CD4-positive, alpha-beta T cell treated with Interleukin-4 for 1 hour (primary cell): ENCODE measurements around the gene BSPRY.

Source experiments
- DNase-seq, 2 donors: peaks; one replicate each; pipeline ENCODE4 v3.0.0-alpha.2; 2020 to 2022

Gene BSPRY

DNA sequence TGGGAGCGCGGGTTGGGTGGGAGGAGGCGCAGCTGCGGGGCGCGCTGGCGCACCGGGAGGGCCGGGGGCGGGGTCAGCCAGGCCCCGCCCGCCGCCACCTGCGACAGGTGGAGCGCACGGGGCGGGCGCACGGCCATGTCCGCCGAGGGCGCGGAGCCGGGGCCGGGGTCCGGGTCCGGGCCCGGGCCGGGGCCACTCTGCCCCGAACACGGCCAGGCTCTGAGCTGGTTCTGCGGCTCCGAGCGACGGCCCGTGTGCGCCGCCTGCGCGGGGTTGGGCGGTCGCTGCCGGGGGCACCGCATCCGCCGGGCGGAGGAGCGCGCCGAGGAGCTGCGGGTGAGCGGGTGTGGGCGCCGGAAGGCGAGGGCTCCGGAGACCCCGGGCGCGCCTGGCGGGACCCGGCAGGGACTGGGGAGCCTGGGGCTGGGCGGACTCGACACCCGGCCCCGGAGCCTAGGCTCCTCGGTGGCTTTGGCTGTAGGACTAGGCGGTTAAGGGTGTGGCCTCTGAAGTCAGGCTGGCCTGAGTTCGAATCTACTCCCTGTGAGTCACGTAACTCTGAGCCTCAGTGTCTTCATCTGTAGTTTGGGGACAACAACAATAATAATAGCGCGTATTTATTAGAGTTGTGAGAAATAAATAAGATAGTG is at the start of gene BSPRY:
TSS of gene BSPRY (plus strand) at position 97 of the 650 bp plus-strand sequence. CDS start at position 136, 39 bp downstream.
- peak; percentile 20 to 39 for DNase-seq

DNA sequence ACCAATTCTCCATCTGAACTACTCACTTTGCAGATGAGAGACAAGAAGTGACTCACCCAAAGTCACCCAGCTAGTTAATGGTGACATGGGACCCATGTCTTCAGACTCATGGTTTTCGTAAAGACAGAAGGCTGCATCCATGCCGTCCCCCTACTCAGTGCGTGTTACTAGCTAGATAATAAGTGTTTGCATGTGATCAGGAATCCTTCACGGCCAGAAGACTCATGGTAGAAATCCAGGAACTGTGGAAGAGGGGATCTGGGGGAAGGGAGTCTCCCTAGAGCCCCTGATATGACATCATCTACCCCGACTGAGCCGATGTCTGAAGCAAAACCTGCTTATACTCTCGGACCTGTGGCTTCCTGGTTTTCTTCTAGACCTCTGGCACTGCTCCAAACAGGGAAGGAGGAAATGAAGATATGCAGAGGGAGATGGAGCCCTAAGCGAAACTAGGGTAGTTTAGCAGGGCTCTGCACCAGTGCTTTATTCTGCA is 49.5 kb upstream of the BSPRY start:
- peak in 1 of 2 donors; percentile 17 for DNase-seq

DNA sequence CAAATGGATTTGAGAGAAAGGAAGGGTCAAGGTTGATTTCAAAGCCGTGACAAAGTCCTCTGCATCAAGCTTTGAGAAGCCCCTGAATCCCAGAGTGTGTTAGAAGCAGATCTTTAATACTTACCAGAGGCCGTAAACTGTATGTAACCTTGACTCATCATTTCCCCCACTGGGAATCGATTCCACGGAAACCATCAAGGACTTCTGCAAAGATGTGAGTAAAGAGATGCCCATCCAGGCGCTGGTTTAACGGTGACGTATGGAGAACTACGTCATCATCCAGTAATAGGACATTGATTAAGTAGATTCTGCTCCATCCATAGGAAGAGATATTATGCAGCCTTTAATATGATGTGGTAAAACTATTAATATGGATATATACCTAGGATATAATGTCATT is 47.8 kb upstream of the BSPRY start:
- no peak for DNase-seq

DNA sequence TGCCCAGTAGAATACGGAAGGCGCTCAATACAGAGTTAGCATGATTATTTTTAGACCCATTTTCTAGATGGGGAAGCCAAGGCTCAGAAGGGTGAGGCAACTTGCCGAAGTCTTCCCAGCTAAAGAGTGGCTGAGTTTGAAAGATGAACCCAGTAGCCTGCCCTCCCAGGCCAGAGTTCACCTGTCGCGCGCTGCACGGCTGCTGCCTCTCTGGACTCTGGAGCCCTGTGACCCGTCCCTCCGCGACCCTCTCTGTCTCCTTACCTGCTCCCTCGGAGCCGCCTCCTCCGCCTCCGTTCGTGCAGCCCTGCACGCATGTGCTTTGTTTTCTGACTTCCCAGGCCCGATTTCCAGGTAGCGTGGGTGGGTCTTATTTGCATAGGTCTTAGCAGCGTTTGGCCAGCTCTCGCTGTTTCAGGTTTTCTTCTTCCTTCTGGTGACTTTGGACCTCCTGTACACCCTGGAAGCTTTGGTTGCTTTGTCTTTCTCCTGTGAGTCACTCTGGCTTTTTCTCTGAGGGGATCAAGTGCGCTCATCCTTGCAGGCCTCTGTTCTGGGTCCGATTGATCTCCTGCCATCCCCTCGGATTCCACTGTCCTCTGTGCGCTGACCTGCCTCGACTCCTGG is 46.4 kb upstream of the BSPRY start, which contains the start of gene RNF183:
TSS of gene RNF183 (minus strand) at position 585 of the 627 bp plus-strand sequence. CDS start 5,192 bp downstream, outside the sequence.
- no peak for DNase-seq

DNA sequence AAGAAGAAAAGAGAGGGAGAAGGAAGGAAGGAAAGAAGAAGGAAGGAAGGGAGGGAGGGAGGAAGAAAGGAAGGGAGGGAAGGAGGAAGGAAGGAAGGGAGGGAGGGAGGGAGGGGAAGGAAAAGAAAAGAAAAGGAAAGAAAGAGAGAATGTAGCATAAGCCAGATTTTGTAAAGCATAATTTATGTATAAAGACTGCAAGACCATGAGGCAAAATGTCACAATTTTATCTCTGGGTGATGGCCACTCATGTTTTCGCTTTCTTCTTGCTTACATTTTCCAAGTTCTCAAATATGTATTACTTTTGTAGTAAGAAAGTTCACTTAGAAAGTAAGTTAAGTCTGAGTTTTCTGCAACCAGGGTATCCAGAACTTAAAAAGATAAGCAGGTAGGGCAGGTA is 42.8 kb upstream of the BSPRY start:
- no peak for DNase-seq

DNA sequence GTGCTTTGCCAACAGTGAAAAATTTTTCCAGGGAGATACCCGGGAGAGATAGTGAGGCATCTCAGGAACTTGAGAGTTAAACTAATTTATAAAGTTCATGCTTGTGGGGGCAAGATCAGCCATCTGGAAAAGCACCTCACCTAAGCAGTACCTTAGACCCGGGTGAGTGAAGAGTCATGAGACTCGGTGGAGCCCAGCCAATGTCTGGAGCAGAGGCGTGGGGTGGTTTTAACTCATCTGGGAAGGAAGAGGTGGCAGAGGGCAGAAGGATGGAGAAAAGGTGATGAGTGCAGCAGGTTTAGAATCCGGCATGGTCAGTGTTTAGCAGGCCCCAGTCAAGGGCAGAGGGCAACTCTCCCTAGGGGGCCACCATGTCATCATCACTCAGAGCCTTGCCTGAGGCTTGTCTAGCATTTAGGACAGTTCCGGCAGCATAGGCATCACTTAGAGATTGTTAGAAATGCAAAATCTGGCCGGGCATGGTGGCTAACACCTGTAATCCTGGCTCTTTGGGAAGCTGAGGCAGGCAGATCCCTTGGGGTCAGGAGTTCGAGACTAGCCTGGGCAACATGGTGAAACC is 41.9 kb upstream of the BSPRY start:
- no peak for DNase-seq

DNA sequence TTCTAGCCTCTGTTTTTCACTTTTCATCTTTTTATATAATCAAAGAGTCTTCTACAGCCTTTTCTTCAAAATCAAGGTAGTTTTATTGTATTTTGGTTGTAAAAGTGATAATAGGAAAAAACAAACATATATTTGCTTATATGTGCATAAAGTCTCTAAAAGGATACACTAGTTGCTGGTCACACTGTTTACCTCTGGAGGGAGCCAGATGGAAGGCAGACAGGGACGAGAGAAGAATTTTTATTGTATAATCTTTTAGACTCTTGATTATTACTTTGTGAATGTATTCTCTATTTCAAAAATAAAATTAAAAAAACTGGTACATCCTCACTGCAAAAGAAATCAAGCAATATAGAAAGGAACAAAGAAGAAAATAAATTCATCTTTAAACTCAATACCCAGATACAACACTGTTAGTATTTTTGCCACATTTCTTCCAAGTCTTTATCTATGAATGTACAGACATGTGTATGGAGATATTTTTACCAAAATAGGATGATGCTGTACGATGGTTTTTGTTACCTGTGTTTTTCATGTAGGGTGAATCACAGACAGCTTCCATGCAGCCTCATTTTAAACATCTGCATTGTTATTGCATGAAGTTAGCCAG is 40.0 kb upstream of the BSPRY start:
- DNase-seq: peak; percentile 36 to 54

DNA sequence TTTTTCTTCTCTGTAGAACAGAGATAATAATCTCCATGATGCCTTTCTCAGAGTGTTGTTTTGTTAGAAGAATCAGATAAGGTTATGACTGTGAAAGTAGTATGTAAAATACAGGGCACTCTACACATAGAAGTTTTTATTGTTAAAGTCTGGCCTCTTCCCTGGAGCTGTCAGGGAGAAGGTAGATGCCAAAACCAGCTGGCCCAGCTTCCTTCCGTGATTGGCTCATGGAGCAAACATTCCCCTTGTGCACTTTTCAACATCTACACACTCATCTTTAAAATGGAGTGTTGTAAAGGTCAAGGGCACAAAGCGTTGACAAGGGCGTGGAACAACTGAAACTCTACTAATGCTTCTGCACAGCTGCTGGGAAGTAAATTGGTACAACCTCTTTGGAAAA is 38.8 kb upstream of the BSPRY start:
- no peak for DNase-seq

DNA sequence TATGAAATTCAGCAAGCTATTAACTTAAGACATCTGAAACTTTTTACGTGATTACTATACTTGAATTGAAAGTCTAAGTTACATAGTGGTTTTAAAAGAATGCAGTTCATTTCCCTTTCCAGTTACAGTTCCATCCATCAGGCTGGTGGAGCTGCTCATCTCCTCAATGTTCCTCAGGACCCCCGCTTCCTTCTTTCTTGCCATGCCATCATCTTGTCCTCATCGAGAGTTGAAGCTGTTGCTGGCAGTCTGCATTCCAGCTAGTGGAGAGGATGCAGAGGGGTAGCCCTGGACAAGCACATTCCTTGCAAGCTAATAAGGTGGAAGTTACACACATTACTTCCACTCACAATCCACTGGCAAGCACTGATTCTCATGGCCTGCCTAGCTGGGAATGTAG is 37.4 kb upstream of the BSPRY start:
- no peak for DNase-seq

DNA sequence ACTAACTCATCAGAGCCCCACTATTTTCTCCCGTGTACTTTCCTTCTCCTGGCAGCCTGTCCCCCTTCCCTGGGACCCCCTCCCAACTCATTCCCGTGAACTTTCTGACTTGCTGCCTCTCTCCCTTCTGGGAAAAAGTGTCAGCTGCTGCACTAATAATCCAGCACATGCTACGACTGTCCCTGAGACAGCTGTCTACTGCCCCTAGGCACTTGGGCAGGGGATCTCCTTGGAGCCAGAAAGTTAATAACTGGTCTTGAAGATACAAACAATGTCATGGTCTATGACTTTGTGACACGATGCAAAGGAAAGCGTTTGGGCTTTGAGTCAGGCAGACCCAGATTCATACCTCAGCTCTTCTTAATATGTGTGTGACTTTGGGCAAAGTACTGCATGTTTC is 36.1 kb upstream of the BSPRY start:
- DNase-seq: no peak

DNA sequence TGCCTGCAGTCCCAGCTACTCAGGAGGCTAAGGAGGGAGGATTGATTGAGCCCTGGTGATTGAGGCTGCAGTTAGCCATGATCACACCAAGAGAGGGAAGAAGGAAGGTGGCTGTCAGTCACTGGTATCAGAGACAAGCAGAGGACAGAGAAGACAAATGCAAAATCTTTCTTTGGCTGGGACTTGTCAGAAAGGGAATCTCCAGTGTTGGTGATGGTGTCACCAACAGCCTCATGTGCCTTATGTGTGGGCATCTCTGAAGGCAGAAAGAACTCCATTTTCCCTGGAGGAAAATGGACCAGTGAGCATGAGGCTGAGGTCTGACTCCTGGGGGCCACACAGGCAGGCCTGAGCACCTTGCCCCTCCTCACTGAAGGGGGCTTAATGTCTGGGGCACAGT is 34.1 kb upstream of the BSPRY start:
- no peak for DNase-seq

DNA sequence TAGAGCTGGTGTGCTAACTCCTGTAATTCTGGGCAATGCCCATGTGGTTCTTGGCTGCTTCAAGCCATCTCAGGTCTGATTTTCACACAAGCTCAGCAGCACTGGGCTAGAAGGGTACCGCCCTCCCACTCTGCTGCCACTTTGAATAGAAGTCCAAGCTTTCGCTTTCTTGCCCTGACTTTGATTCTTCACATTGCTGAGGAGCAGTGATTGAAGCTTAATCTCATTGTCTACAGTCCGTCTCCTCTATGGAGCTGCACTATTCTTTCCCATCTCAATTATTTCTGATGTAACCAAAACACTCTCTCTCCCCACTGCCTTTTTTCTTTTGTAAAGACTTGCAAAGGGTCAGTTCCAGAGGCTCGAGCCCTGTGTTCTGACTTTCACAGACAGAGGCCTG is 33.3 kb upstream of the BSPRY start:
- DNase-seq: no peak

DNA sequence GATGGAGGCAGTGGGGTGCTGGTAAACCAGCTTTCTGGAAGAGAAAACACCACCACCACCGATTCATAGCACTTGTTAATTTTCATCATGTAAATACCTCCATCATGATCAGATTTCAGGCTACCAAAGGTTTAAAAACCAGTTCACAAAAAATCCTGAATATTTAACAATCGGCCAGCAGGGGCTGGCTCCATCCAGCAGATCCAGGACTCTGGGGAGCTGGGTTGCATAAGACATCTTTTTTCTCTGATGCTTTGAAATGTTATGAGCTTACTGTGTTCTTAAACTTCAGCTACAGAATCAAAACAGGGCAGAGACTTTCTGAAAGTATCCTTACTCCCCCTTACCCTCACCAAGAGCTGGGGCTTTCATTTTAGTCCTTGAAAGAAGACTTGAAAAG is 31.6 kb upstream of the BSPRY start:
- DNase-seq: no peak

DNA sequence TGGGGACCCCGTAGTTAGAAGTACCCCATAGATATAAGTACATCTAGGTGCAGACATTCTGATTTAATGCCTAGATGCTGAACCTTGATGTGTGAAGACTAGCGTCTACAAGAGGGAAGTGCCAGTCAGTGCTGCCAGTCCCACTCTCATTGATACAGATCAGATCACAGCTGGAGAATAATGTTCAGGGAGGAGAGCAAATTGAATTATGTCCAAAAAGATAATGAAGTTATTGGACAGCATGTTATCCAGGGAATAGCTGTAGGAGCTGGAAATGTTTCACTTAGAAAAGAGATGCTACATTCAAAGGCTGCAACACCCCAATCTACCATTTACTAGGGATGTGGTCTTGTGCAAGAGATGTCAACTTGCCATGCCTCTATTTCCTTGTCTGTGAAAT is 30.3 kb upstream of the BSPRY start:
- DNase-seq: no peak

DNA sequence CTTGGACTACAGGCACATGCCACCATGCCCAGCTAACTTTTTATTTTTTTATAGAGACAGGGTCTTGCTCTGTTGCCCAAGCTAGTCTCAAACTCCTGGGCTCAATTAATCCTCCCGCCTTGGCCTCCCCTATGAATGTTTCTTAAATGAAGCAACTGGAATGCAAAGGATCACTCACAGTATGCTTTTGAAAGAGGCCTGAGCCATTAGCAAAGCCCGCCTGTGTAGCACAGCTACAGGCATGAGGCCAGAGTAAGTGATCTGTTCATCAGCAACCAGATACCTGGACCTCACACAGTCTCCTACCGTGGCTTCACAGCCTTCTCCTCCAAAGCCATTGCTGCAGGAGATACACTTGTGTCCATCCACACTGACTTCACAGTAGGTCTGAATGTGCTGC is 29.3 kb upstream of the BSPRY start:
- no peak for DNase-seq

DNA sequence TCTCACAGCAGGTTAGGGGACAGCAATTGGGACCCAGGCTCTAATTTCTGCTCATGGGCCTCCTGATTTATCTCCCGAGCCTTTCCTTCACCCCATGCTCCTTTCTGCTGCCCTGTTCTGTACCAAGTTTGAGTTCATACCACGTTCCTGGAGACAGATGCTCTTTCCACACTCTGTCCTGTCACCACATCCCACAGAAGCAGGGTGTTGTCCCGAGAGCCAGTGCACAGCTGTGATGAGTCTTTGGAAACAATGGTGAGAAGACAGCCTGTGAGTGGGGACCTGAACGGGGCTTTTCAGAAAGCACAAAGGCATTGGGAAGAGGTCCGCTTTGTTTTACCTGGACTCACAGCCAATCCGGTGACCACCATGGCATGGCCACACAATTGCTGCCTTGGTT is 26.7 kb upstream of the BSPRY start:
- DNase-seq: no peak

DNA sequence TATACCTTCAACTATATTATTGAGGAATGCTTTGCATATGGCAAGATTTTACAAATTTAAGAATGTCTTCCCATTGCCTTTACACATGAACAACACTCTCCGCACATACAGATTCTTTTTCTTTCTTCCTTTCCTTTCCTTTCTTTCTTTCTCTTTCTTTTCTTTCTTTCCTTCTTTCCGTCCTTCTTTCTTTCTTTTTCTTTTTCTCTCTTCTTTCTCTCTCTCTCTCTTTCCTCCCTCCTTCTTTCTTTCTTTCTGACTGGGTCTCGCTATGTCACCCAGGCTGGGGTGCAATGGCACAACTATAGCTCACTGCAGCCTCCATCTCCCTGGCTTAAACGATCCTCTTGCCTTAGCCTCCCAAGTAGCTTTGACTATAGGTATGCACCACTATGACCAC is 23.1 kb upstream of the BSPRY start:
- no peak for DNase-seq

DNA sequence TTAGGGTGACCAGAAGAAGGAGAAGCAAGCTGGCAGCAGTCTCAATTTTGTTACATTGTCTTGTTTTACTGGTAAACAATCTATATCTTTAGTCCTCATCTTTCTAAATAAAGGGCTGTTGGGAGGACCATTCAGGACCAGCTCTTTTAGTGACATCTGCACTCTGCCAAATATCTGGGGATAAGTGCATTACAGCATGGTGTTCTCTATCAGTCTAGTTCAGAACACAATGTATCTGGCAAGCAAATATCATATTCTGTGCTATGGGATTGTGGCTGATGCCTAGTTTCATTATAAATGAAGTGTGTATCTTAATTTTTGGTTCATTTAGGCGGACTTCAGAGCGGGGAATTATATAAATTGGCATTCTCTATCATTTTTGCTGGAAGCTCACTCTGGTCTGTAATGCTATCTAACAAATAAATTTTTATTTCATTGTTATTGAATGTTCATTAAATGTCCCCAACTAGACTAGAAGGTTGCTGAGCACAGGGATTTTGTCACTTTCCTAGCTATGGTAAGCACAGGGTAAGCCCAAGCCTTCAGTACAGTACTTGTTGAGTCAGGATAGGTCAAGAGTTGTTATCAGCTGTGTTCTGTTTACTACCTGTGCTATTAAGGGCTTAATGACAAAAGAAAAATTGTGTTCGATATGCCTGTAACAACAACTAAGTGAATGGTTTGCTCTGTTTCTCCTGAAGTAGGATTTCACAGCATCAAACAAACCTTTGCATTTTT is 21.1 kb upstream of the BSPRY start:
- DNase-seq: no peak

DNA sequence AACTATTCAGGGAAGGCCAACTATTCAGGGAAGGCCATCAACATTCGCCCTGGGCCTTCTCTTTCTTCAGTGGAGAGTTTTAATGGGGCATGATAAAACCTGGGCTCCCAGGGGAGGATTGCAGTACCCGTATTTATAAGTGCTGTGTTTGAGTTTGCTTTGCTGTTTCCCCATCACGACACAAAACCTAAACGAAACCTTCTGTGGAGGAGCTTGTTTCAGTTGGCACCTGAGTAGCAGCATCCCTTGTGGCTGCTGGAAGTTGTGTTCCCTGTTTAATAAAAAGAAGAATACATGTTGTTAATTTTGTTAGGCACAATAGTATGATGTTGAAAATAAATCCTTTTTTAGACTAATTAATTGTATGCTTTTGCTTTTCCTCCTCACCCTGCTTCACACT is 17.6 kb upstream of the BSPRY start:
- DNase-seq: no peak

DNA sequence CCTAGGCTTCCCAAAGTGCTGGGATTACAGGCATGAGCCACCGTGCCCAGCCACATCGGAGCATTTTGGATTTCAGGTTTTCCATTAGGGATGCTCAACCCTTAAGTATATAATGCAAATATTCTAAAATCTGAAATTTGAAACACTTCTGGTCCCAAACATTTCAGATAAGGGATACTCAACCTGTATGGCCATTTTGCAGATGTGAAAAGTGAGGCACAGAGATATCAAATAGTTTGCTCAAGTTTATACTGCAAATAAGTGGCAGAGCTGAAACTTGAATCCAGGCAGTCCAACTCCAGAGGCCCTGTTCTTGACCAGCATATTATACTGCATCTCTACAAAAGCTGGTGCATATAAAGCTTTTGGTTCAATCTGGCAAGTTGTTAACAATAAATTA is 11.6 kb upstream of the BSPRY start:
- DNase-seq: no peak

DNA sequence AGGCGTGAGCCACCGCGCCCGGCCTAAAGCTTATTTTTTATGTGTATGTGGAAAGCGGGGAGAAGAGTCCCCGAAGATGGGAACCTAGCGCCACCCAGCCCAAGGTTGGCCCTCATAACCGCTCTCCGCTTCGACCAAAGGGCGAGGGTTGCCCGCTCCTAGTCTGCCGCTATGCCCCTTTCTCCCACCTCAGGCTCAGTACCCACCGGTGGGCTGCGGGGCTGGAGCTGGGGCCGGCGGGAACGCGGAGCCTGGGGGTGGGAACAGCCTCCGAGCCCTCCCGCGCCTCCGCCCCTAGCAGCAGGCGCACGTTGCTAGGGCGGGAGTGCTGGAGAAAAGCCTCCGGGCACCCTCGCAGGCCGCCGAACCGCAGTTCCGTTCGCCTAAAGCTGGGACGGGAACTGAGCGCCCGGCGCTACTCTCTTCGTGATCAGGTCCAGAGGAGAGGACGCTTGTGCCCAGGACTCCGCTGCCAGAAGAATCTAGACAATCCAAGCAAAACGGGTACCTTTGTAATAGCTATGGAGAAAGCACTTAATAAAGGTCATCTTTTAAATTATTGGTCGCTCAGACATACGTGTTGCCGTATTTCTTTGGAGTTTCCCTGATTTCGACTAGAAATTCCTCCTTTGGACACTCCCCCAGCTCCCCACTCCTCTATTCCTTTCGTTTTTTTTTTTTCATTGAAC is 9.2 kb upstream of the BSPRY start, which contains the start of gene WDR31:
TSS of gene WDR31 (minus strand) at position 265 of the 689 bp plus-strand sequence. CDS start 8,253 bp downstream, outside the sequence.
- DNase-seq: peak; percentile 79 to 80

DNA sequence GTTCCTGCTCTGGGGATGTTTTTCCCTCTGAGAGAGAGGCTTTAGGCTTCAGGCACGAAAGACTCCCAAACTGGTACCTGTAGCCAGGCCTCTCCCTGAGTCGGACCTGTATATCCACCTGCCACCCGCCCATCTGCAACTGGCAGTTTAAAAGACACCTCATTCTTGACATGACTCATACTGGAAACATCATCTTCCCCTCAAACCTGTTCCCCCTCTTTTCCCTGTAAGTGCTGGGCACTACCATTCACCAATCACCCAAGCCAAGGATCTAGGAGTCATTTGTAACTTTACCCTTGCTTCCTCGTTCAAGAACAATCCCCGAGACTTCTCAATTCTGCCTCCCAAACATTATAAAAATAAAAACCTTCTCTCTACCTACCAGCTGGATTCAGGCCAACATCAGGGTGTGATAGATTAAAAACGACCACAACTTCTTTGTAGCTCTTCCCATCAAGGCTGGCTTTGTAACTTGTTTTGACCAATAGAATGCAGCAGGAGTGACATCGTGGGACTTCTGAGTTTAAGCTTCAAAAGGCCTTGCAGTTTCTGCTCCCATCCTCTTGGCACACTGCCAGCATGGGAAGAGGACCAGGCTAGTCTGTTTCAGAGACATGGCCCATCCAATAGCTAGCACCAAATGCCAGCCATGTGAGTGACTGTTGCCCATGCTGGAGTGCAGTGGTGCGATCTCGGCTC is 7.5 kb upstream of the BSPRY start:
- DNase-seq: peak in 1 of 2 donors; percentile 22
